HUDEP-2 (cell line): Measurements from ENCODE around the gene SPATA21.
A peak's percentile ranks its signal among the peaks of the same experiment; 100 is the strongest.

Experiments used
- DNase-seq, 76 experiments: peaks; one replicate each; lab custom pipeline; 2025; ENCODE audit not compliant: unreplicated experiment in 76 of 76; lab: John Stamatoyannopoulos, UW

The SPATA21 gene

DNA sequence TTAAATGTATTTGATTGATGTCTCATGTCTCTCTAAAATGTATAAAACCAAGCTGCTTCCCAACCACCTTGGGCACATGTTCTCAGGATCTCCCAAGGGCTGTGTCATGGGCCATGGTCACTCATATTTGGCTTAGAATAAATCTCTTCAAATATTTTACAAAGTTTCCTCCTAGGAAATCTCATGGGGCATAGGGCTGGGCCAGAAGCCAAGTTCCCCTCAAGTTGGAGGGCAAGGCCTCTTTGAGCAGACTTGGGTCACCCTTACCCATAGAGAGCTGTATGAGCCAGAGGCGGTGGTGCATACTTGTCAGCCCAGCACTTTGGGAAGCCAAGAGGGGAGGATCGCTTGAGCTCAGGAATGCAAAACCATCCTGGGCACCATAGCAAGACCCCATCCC lies 82.6 kb downstream of the SPATA21 start:
- DNase-seq: no peak

- peak in 1 of 76 experiments; percentile 73 for DNase-seq
These were observed 84.2 kb downstream of the SPATA21 start for GRCh38 chr1:16352842-16353535.

- DNase-seq: peak in 74 of 76 experiments; percentile 26 to 90 (median 83)
These were observed 85.0 kb downstream of the SPATA21 start, which contains the start of gene FBXO42 for GRCh38 chr1:16351994-16352841. TSS of gene FBXO42 (minus strand) at chr1:16352480. CDS start at chr1:16315418, 37,062 bp downstream.

- peak in 10 of 76 experiments; percentile 2 to 21 (median 8) for DNase-seq
These were observed 85.7 kb downstream of the SPATA21 start for GRCh38 chr1:16351456-16351993.

DNA sequence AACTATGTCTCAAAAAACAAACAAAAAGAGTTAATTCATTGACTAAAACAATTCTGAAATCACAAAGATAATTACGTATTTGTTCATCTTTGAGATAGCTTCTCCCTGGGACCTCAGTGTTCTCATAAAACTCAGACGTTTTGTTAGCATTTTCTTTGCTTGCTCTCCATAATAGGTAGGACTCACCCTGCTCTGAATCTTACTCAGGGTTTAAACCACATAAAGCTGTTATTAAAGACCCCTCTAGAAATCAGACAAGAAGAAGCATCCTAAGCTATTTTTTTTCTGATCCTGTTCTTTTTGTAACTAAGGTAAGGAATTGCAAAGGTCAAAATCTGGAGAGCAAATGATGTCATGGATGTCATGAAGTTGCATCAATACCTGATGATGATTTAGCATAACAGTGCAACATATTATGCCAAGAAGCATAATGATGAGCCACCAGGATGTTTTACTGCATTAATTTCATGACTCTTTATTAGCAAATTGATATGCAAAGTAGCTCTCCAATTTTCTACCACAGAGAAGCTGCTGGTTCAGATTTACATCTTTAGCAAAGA lies 87.3 kb downstream of the SPATA21 start:
- DNase-seq: no peak
